Activated T-cell treated with anti-CD3 and anti-CD28 coated beads for 1 hour (primary cell): ENCODE results near the gene ZSCAN20.

Experiments used
- DNase-seq: peaks from one replicate; pipeline ENCODE4 v3.0.0-alpha.2; 2020; ENCODE audit warnings: low read depth

The ZSCAN20 gene

GRCh38 chr1:33472269-33472980 is at the start of gene ZSCAN20:
Gene ZSCAN20, plus strand, starts transcription at chr1:33472645. Its CDS starts 6,644 bp downstream, at chr1:33479289.
- DNase-seq: peak; percentile 69

GRCh38 chr1:33424205-33424604 is 48.2 kb upstream of the ZSCAN20 start:
- DNase-seq: no peak

GRCh38 chr1:33424610-33425009 is 47.8 kb upstream of the ZSCAN20 start:
- no peak for DNase-seq

- no peak for DNase-seq
Observed at GRCh38 chr1:33425900-33426299, 46.5 kb upstream of the ZSCAN20 start.

GRCh38 chr1:33426916-33427315 is 45.5 kb upstream of the ZSCAN20 start:
- DNase-seq: no peak

GRCh38 chr1:33428661-33429060 is 43.8 kb upstream of the ZSCAN20 start:
- DNase-seq: no peak

GRCh38 chr1:33429332-33429731 is 43.1 kb upstream of the ZSCAN20 start:
- DNase-seq: no peak

GRCh38 chr1:33429856-33430691 is 42.4 kb upstream of the ZSCAN20 start:
- DNase-seq: no peak

- peak; percentile 78 for DNase-seq
Observed at GRCh38 chr1:33430692-33431593, 41.5 kb upstream of the ZSCAN20 start, which contains the start of gene PHC2. Gene PHC2, minus strand, starts transcription at chr1:33431095. Its CDS starts 55,556 bp downstream, at chr1:33375539.

GRCh38 chr1:33433509-33434362 is 38.7 kb upstream of the ZSCAN20 start:
- no peak for DNase-seq

- DNase-seq: no peak
Observed at GRCh38 chr1:33434363-33434750, 38.1 kb upstream of the ZSCAN20 start.

- DNase-seq: no peak
Observed at GRCh38 chr1:33435096-33435820, 37.2 kb upstream of the ZSCAN20 start.

- no peak for DNase-seq
Observed at GRCh38 chr1:33436557-33437285, 35.7 kb upstream of the ZSCAN20 start.

GRCh38 chr1:33438364-33439160 is 33.9 kb upstream of the ZSCAN20 start:
- no peak for DNase-seq

- no peak for DNase-seq
Observed at GRCh38 chr1:33439662-33440061, 32.8 kb upstream of the ZSCAN20 start.

- DNase-seq: no peak
Observed at GRCh38 chr1:33441088-33441745, 31.2 kb upstream of the ZSCAN20 start.

- DNase-seq: no peak
Observed at GRCh38 chr1:33442141-33442540, 30.3 kb upstream of the ZSCAN20 start.

- no peak for DNase-seq
Observed at GRCh38 chr1:33443080-33443704, 29.3 kb upstream of the ZSCAN20 start.
